GM18520 (cell line): Measurements from ENCODE around the gene JAG1.

Experiments used
- ATAC-seq: cut with Tn5 transposase; IDR thresholded peaks from one replicate; pipeline ENCODE4 v1.9.1; 2021; ENCODE audit not compliant: unreplicated experiment

Gene JAG1

DNA sequence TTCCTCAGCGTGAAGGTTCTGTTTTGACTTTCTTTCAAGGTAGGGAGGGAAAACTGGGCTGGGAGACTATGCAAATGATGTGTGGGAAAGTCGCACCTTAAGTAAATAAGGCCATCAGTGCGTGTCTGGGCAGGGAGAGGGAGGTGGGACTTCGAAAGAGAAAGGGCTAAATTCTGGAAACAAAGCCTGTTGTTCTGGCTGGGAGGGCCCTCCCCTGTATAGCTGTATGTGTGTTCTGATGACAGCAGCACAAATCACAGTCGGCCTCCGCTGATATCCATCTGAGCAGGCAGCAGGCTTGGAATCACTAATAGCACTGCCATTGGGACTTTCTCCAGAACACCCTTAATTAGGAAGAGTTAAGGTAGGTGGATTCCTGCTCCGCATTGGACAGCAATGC is 19.2 kb downstream of the JAG1 start:
- ATAC-seq = peak; percentile 45

DNA sequence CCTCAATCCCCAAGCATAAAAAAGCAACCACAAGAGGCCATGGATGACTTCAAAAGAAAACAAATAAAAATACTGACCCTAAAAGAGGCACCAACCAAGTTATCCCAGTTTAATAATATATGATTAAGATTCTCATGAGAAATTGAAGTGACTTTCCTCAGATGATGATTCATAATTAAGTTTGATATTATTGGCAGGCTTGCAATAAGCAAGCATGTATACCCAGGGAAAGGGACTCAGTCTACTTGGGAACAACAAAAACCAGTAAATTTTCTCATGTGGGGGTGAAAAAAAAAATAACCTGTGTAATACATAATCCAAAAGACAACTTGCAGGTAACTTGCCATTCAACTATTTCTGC is 19.6 kb downstream of the JAG1 start:
- ATAC-seq = no peak

DNA sequence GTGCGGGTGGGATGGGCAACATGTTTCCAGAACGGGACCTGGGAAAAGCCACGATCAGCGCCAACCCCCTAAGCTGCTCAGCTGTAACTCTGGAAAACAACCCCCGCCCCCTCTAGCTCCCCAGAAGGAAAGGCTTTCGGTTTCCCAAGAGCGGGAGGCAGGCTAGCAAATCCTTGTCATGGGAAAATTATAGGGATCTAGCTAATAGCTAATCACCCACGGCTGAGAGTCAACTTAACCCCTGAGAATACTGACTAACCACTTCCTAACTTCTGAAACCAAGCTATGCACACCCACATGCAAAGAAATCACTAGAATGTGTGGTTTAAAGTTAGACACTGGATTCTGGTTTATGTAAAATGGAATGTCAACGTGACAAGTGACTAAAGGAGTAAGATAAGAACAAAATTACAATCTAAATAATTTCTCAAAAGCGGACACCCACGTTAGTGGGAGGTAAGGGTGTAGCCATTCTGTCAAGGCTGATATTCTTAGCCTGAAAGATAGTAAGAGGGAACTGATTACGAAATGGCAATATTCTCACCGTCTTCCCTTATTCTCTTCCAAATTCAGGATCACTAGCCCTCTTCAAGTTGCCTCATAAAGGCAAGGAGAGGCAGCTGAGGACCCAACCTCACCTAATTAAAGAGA is 20.1 kb downstream of the JAG1 start:
- ATAC-seq = no peak

- no peak for ATAC-seq
Measured at GRCh38 chr20:10652660-10653261, 21.0 kb downstream of the JAG1 start.

- no peak for ATAC-seq
Measured at GRCh38 chr20:10652185-10652584, 21.6 kb downstream of the JAG1 start.

DNA sequence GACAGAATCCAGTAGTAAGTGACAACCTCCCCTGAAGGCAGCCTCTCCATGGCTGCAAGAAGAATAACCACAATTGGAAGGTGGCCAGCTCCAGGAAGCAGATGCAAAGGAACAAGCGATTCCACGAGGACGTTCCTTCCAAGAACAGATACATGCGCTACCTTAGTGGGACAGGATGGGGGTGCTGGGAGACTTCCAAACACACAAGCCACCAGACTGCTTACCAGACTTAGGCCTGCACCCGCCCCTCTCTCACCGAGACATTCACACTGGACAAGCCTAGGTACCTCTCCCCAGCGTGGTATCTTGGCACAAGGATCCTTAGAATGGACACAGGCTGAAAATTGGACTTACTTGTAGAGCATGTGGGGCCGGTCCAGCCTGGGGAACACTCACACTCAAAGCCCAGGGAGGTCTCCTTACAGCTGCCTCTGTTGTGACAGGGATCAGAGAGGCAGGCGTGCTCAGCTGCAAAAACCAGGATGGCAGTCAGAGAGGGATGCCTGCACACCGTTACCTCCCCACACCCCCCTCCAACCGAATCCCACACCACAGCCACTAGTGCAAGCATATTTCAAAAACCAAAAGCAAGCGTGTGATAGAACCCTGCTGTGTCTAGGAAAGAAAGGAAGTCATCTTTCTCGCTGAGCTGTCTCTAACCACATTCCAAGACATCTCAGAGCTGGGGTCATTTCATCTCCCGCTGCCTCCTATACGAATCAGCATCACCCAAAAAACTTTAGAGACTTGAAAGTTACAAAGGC is 22.4 kb downstream of the JAG1 start:
- ATAC-seq = no peak

DNA sequence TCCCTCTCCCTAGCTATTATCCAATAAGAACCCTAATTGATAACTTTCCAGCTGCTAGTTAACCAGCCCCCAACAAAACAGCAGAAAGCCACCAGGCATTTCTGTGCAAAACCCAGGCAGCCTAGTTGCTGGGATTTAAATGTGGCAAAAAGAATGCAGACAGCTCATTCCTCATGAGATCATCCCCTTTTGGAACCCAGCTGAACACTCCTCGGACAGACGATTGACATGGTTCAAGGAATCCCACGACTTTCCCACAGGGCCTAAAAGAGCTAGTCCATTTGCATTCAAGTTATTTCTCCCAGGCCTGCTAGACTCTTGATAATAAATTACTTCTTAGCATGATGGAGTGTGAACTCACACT is 24.0 kb downstream of the JAG1 start:
- ATAC-seq = no peak

- ATAC-seq = no peak
Measured at GRCh38 chr20:10649080-10649796, 24.6 kb downstream of the JAG1 start.

DNA sequence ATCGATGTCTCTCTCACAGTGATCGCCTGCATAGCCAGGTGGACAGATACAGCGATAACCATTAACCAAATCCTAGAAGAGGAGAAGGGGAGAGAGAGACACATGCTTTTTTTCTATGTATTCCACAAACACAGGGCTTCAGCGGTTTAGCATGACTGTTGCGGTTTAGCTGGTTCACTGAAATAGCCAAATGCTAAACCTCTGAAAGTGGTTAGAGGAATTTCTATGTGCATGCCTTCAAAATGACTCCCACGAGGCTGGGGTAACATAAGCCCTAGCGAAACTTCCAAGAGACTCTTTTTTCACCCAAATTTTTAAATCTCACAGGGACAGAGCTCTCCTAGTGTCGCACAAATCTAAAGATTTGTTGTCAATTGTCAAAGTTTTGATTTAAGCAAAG is 25.1 kb downstream of the JAG1 start:
- ATAC-seq = no peak

DNA sequence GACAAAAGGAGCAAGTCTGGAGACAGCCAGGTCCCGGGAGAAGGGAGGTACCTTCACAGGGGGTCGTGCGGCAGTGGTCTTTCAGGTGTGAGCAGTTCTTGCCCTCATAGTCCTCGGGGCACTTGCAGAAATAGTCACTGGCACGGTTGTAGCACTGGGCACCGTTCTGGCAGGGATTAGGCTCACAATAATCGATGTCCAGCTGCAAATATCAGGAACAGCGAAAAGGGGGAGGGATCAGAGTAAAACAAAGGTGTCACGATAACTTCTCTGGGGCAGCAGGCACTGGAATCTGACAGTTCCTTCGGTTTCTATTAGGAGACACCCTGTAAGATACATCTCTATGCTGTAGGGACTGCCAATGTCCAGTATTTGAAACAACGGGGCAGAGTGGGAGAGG is 25.9 kb downstream of the JAG1 start:
- ATAC-seq = no peak

GRCh38 chr20:10647471-10647870 is 26.3 kb downstream of the JAG1 start:
- no peak for ATAC-seq

- ATAC-seq = no peak
Measured at GRCh38 chr20:10646886-10647420, 26.8 kb downstream of the JAG1 start.

DNA sequence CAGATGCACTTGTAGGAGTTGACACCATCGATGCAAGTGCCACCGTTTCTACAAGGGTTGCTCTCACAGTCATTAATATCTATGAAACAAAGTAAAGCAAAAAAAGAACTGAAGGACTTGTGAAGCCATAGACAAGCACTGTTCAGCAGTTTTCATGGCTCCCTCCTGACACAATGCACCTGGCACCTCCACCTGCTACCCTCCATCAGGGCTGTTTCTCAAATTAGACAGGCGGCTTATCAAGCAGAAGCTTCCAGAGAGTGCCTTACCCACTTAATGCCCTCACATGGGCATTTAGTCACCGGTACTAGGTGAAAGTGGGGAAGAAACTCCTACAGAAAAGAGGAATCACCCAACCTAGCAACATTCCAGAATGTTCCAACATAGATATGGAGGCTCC is 27.8 kb downstream of the JAG1 start:
- ATAC-seq = no peak

DNA sequence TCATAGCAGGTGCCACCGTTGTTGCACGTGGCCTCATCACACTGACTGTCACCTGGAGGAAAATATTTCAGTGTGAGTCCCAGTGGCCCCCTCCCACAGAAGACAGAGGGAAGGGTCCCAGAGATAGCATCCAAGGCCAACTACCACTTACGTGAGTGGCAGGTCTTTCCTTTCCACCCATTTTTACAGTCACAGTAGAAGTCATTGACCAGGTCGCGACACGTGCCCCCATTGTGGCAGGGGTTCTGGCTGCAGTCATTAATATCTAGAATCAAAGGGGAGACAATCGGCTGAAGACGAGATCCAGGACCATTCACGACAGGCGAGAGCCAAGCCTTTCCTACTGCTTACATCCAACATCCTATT is 28.6 kb downstream of the JAG1 start:
- no peak for ATAC-seq

GRCh38 chr20:10644458-10645204 is 29.2 kb downstream of the JAG1 start:
- ATAC-seq = no peak

- no peak for ATAC-seq
Measured at GRCh38 chr20:10643560-10643873, 30.3 kb downstream of the JAG1 start.

- ATAC-seq = no peak
Measured at GRCh38 chr20:10642856-10643559, 30.8 kb downstream of the JAG1 start.

- no peak for ATAC-seq
Measured at GRCh38 chr20:10641893-10642292, 31.9 kb downstream of the JAG1 start.

- ATAC-seq = no peak
Measured at GRCh38 chr20:10641467-10641866, 32.3 kb downstream of the JAG1 start.

GRCh38 chr20:10640897-10641296 is 32.9 kb downstream of the JAG1 start:
- no peak for ATAC-seq
